Inferior parietal cortex (tissue), 1 donor: ENCODE data around the gene GOLGA1.
"Not testable (repeated sequence)": the region's sequence is repeated elsewhere in the genome, so short reads cannot be mapped to it uniquely, and the experiment has no call there.

Experiments used
- DNase-seq: peaks from one replicate; pipeline ENCODE4 v3.0.0-alpha.2; 2016; ENCODE audit errors: extremely low spot score

The GOLGA1 gene

DNA sequence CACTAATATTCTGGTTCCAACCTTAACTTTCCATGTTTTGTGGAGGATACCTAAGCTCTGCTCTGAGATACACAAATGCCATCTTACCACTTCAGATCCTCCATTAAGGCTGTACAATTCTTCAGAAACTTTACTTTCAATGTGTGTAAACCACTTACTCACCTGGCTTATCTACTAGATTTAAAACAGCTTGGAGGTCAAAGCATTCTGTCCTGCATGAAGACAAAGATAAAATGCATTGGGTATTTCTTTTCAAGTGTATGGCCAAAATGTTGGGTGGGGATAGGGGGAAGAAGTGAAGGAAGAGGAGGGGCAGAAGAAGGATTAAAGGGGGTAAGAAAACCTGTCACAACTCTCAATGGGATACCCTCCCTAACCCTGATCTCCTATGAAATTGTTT lies 939 bp downstream of the GOLGA1 start:
- no peak for DNase-seq

DNA sequence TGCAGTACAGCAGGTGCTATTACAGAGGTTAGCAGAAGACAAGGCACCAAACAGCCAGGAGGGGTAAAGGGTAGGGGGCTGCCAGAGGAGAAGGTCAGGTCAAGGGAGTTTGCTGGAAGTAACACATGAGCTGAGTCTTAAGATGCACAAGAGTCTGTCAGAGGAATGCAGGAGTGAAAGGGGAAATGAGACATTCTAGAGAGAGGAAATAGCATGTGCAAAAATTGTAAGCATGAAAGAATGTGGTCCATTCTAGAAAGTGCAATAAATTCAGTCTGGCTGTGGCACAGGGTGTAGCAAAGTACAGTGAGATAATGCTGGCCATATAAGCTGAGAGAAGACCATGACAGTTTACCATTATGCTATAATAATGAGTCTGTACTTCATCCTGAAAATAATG lies 6.6 kb downstream of the GOLGA1 start:
- no peak for DNase-seq

DNA sequence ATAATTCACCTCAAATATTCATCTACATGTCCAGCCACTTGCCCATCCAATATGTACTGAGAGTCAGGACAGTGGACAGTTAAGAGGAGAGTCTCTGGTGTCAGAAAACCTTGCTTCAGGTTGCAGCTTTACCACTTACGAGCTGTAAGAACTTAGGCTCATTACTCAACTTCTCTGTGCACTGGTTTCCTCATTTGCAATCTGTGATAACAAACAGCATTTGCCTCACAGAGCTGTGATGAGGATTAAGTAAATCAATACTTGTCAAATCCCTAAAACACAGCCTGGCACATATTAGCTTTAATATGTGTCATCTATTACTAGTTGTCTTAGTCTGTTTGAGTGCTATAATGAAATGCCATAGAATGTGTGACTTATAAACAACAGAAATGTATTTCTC lies 8.6 kb downstream of the GOLGA1 start:
- no peak for DNase-seq

DNA sequence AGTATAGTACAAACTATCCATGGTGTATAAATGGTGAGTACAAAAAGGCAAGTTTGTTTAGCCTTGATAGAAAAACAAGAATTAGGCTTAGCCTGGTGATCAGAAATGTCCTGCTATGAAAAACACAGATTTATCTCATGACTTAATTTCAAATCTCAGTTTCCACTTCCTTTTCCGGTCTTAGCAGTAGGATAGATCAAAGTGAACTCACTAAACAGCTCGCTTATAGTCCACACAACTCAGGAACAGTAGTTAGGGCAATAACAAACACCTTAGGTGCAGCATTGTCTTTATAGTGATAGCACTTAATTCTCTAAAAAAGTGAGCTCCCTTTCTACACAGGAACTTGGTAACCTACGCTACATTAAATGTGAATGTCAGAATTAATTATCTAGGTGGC lies 11.4 kb downstream of the GOLGA1 start:
- DNase-seq = no peak

DNA sequence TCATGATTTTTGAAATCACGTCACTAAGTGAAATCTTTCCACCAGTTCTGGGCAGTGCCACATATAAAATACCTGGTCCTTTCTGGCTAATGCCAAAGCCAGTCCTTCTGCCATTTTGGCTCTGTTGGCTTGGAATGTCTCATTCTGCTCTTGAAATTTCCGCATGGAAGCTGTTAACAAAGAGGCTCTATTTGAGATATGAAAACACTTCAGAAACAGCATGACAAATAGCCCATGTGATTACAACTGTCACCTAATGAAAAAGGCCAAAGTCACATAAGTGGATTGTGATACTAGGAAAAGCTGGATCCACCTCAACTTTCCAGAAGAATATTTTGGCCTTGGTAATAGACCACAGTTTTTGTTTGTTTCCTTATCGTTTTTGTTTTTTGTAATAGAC lies 12.8 kb downstream of the GOLGA1 start:
- DNase-seq = no peak

DNA sequence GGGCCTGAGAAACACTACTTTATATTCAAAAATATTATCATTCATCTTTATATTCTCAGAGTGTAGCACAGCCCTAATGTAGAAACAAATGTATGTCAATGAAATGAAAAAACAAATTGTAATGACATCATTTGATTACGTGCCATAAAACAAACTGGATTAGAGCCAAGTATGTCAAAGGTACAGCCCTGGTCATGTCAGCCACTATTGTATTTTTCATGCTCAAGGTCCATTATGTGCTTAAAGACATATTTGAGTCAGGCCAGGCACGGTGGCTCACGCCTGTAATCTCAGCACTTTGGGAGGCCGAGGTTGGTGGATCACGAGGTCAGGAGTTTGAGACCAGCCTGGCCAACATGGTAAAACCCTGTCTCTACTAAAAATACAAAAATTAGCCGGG lies 20.5 kb downstream of the GOLGA1 start:
- not testable (repeated sequence) for DNase-seq

DNA sequence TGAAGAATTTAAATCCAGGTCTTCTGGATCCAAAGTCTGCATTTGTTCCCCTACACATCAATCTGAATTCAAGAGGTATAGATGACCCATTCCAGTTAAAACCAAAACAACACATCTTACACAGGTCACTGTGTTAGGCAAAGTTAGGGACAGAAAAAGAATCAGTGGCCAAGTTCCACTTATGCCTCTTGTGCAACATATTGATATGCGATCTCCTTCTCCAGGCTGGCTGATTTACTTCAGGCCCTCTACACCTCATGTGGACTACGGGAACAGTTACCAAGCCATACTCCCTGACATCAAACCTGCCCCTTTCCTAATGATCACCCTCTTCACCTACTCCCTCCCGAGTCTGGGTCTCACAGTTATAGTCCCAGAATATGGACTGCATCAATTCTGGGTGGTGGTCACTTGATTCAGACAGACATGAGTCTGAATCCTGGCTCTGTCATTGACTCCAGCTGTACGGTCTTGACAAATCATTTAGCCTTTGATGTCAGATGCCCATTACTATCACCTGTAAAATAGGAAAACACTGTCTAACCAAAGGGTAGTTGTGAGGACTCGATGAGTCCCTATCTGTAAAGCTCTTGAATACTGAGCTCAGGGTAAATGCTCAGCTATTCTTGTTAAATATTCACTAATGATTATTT lies 26.0 kb downstream of the GOLGA1 start:
- no peak for DNase-seq

DNA sequence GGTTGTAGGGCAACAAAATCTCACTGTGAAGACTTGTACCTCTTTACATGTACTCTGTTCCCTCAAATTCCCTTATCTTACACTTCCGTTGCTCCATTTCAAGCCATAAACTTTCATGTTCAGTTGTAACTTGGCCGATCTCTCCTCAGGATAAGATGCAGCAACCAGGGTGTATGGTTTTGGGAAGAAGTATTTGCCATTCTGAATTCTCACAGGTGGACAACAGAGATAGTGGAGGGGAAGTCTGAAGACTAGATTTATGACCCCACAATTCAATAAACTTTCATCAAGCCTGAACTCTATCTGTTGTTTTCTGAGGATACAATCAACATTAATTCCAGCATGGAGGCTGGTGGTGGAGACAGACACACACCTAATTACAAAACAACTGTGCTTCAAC lies 27.5 kb downstream of the GOLGA1 start:
- DNase-seq = no peak

DNA sequence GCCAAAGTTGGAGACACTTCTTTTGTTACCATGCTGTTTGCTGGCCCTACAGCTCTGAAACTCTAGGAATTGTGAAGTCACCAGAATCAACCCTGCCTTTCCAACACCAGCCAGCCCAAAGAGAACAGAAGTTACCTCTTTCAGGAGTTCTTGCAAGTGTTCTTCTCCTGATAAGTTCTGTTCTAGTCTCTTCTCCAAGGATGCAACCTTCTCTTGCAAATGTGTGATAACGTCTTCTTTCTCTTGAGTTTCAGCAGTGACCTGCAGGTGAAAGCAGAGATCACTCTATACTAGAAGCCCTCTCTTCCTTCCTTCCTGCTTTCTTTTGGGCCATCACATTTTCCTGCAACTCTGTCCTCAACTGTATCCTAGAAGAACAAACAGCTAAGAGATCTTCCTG lies 29.1 kb downstream of the GOLGA1 start:
- no peak for DNase-seq

DNA sequence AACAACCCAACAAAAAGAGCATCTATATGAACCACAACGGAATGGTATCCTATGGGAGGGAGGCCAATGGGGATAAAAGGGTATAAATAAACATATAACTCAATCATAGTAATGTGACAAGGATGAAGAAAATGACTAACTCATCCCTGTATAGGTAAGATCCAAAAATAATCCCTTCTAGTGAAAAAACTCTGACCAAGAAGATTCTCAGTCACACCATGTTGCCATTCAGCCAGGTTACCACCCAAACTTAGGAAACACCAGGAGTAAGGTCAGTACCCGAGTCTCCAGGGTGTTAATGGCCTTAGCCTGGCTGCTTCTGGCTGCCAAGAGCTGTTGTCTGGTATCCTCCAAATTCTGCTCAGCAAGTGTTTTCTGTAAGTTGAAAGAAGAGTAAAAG lies 32.8 kb downstream of the GOLGA1 start:
- DNase-seq = no peak

DNA sequence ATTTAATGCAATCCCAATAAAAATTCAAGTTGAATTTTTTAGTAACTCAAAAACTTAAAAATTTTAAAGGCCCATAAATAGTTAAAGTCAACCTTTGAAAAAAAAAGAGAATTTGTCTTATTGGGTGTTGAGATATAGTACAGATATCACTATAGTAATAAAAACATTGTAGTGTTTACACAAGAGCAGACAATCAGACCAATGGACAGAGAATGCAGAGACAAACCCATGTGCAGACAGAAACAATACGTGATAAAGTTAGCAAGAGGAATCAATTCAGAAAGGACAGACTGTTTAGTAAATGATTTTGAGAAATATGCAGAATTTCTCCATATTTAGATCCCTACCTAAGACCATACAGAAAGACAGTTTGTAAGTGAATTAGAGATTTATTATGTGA lies 33.9 kb downstream of the GOLGA1 start:
- DNase-seq = no peak

DNA sequence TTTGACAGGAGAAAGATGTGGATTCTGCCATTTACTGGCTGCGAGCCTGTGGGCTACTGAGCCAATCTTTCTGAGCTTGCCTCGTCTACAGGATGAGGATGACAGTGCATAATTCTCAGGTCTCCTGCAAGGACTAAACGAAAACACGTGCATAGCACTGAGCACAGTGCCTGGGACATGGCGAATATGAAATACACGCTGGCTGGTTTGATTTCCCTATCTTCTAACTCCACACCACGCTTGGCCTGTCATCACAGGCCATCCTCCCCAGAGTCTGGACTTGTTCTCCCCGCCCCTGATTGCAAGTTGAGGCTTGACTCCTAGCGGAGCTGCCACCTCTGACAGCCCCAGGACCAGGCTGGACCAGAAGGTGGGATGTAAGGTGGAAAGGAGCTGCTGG lies 41.0 kb downstream of the GOLGA1 start:
- DNase-seq = no peak

DNA sequence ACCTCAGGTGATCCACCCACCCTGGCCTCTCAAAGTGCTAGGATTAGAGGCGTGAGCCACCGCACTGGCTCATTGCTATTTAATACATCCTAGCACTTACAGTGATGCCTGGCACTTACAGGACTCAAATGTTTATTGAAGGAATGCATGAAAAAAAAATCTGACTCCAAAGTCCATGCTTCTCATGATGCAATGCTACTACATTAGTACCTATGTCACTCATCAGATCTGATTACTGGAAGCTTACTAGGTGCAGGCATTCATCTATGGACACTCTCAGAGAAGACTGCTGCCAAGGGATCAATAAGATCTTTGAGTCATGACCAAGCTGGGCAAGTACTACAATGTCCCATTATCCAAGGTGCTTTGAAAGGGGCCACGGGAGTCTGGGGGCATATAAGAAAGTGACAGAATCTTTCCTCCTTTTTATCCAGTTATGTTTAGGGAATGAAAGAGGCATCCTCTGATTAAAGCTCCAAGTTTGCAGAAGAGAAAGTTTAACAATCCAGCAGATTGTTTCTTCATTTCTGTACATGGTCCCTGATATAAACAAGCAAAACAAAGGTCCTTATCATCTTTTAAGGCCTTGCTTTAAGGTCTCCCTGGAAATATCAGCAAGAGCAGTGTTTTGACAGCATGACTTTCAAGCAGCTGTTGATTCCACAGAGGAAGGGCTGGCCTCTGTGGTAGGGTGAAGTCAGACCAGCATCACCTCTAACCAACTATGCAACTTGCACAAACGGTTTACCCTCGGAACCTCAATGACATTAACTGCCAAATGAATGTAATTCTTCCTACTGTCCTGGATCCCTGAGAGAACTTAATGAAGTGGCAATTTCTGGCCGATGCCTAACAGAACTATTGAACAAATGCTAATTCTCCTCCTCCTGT lies 43.1 kb downstream of the GOLGA1 start:
- no peak for DNase-seq

DNA sequence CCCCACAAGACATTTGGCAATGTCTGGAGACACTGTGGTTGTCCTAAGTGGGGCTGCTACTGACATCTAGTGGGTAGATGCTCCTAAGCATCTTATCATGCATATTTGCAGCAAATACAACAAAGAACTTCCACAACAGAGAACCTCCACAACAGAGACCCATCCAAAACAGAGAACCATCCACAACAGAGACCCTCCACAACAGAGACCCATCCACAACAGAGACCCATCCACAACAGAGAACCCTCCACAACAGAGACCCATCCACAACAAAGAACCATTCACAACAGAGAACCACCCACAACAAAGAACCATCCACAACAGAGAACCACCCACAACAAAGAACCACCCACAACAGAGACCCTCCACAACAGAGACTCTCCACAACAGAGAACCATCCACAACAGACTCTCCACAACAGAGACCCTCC lies 46.1 kb downstream of the GOLGA1 start:
- peak; percentile 62 for DNase-seq

DNA sequence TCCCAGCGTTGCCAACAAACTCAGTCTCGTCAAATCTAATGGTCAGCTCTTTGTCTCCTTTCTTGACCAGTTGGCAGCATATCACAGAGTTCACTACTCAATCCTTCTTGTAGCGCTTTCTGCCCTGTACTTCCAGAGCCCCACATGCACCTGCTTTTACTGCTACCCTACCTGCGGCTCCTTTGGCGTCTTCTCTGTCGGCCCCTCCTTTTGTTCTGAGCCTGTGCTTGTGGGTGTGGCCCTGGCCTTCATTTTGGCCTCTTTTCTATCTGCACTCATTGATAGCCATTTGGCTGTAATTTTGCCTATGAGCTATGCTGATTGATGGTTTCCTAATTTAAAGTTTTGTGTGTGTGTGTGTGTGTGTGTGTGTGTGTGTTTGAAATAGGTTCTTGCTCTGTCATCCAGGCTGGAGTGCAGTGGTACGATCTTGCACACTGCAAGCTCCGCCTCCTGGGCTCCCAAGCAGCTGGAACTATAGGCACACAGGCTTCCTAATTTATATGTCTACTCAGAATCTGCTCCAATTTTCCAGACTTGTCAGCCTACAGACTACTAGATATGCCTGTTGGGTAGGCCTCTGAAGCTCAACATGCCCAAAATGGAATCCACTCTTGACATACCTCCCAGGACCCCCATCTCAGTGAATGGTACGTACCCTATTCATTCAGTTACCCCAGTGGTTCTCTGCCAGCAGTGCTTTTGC lies 46.7 kb downstream of the GOLGA1 start:
- DNase-seq = no peak

DNA sequence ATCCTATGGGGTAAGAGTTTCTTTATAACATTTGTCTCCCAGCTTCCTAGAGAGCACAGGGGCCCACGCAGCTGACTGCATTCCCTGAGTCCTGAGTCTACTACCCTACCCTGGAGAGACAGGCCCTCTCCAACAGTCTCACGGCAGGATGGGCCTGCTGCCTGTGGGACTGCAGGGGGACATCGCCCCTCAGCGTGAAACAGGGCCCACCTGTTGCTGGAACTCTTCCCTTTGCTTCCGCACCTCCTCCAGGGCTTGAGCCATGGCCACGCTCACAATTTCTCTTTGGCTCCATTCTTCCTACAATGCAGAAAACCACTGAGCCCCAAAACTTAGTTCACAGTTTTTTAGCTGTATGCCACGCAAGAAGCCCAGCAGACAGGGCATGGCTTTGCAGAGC lies 50.7 kb downstream of the GOLGA1 start:
- no peak for DNase-seq

DNA sequence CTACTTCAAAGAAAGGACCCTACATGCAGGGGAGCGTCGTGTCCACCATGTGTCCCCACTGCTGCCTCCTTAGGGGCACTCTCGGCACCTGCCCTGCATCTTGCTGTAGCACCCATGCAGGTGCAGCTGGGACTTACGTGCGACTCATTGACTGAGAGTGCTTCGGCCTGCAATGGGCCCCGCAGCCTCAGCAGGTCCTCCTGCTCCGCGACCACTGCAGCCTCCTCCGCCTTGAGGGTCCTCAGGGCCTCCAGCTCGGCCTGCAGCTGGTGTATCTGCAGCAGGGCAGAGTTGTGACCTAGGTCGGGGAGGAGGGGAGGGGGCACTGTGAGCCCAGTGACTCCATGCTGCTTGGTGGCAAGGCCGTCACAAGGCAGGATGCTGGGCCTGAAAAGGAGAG lies 51.9 kb downstream of the GOLGA1 start:
- no peak for DNase-seq

DNA sequence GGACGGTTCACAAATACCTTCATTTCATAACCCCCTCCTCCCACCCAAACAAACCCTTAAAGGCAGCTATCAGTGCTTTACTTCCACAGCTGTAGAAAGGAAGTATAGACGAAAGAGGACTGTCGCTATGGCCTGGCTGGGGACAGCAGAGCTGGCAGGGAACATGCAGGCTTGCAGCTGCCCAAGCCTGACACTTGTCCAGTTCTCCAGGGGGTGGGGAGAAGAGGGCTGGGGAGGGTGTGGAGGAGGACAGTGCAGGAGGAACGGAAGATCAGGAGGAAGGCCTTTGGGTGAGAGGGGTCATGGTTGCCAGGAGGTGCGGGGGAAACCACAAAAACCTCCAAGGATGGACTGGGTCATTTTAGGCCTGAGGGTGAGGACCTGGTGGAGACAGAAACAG lies 53.1 kb downstream of the GOLGA1 start:
- no peak for DNase-seq

DNA sequence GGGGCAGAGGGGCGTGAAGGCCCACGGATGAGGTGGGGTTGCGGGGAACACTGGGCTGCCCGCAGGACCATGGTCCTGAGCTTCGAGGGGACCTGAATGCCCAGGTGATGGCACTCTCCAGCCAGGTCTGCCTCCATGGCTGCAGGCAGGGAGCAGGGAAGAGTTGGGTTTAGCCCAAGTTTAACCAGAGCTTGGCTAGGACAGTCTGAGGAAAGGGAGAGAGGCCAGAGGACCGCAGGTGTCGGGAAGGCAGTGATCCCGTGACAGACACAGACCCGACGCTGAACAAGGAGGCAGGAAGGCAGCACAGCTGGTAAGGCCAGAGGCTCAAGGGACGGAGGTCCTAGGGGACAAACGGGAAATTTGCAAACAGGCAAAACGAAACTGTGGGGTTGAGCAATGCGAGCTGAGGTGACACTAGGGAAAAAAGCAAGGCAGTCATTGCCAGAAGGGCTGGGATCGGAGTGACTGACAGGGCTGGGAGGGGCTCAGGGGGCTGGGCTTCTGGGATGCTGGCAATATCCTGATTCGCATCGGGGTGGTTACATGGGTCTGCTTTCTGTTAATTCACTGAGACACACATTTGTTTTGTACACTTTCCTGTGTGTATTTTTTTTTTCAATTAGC lies 53.9 kb downstream of the GOLGA1 start:
- no peak for DNase-seq

DNA sequence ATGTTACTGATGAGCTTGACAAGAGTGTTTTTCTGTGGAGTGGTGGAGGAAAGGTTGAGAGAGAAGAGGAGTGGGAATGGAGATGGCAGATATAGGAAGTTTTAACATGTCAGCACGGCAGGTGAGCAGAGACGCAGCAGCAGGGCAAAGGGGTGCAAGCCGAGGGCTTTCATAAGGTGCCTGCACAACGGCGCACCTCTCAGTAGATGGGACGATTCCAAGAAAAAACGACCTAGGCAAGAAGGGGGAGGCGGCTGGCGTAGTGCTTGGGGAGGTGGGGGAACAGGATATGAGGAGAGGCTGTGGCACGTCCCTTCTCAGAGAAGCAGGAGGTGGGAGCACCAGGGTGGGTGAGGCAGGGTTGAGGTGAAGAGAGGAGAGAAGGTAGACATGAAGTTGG lies 54.4 kb downstream of the GOLGA1 start:
- DNase-seq = no peak

DNA sequence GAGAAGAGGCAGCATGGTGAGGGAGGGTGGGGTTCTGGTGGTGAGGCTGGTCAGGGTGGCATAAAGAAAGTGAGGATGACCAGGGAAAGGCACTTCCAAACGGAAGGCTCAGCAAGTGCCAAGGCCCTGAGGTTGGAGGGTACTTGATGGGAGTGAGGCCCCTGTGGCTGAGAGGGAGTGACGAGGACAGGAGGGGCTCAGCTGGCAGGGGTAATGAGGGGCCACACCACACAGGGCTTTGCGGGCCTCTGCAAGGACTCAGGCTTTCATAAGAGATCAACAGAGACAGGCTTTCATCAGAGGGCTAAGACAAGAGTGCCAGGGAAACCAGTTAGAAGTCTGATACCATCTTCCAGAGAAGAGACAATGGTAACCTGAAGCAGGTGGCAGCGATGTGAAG lies 55.3 kb downstream of the GOLGA1 start:
- DNase-seq = no peak

DNA sequence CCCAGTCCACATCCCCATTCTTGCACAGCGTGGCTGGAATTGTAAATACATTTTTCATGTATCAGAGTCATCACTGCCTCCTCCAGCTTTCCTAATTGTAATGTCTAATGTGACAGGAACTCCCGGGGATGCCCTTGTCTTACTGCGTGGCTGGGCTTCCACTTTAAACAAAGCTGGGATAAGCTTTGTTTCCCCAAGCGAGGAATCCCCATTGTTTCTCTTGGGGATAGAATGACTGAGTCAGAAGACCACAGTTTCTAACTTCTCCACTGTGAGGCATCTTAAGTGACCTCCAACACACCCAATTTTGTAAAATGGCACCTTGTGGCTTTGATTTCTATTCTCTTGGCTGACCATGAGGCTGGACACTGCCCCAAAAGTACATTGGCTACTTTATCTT lies 56.5 kb downstream of the GOLGA1 start:
- DNase-seq = no peak
